Measurements from ENCODE around the gene INS.

The INS gene

GRCh38 chr11:2175659-2176058 lies 14.7 kb upstream of the INS start:
- Histone ChIP-seq H2AFZ (ENCODE audit: low read depth) (no peak overlapping the region), H3K4me1 (ENCODE audit: low read depth, poor library complexity, severe bottlenecking) (peaks cover 4% of the 10 kb centered on the region), H4K20me1 (ENCODE audit: insufficient read depth) (no peaks in the 10 kb centered on the region), H3K27me3 (ENCODE audit: insufficient read depth, low read depth) (peaks cover 82% of the 10 kb centered on the region), H3K4me3 (IDR thresholded peaks at IDR 0.05; ENCODE audit: insufficient read depth, low read depth, low read length) (no peak overlapping the region), H3K4me2 (no peak overlapping the region), H3K27ac (no peak overlapping the region), H3K79me2 (ENCODE audit: insufficient read depth, low read depth) (no peaks in the 10 kb centered on the region), H3K9ac (no peak overlapping the region), H3K36me3 (ENCODE audit: insufficient read depth) (no peaks in the 10 kb centered on the region)
- no peak for TF ChIP-seq CTCF (conservative IDR thresholded peaks at IDR 0.05; ENCODE audit: low read depth, low read length)

GRCh38 chr11:2174361-2174760 lies 13.4 kb upstream of the INS start:
- H3K4me2 ChIP-seq: no peak overlapping the region
- no peaks in the 10 kb centered on the region for H3K79me2 ChIP-seq (ENCODE audit: insufficient read depth, low read depth)
- H3K36me3 ChIP-seq (ENCODE audit: insufficient read depth): no peaks in the 10 kb centered on the region
- H3K27me3 ChIP-seq (ENCODE audit: insufficient read depth, low read depth): peaks cover 79% of the 10 kb centered on the region
- no peaks in the 10 kb centered on the region for H4K20me1 ChIP-seq (ENCODE audit: insufficient read depth)
- no peak overlapping the region for H2AFZ ChIP-seq (ENCODE audit: low read depth)
- H3K4me1 ChIP-seq (ENCODE audit: low read depth, poor library complexity, severe bottlenecking): peaks cover 4% of the 10 kb centered on the region
- no peak overlapping the region for H3K27ac ChIP-seq
- H3K4me3 ChIP-seq (IDR thresholded peaks at IDR 0.05; ENCODE audit: insufficient read depth, low read depth, low read length): no peak overlapping the region
- TF ChIP-seq CTCF (conservative IDR thresholded peaks at IDR 0.05; ENCODE audit: low read depth, low read length): no peak
- no peak overlapping the region for H3K9ac ChIP-seq

- no peak overlapping the region for H3K27ac ChIP-seq
- no peak overlapping the region for H3K4me3 ChIP-seq (IDR thresholded peaks at IDR 0.05; ENCODE audit: insufficient read depth, low read depth, low read length)
- H4K20me1 ChIP-seq (ENCODE audit: insufficient read depth): no peaks in the 10 kb centered on the region
- H3K4me2 ChIP-seq: no peak overlapping the region
- H3K36me3 ChIP-seq (ENCODE audit: insufficient read depth): no peaks in the 10 kb centered on the region
- peaks cover 73% of the 10 kb centered on the region for H3K27me3 ChIP-seq (ENCODE audit: insufficient read depth, low read depth)
- peaks cover 4% of the 10 kb centered on the region for H3K4me1 ChIP-seq (ENCODE audit: low read depth, poor library complexity, severe bottlenecking)
- H3K9ac ChIP-seq: no peak overlapping the region
- no peak for TF ChIP-seq CTCF (conservative IDR thresholded peaks at IDR 0.05; ENCODE audit: low read depth, low read length)
- no peak overlapping the region for H2AFZ ChIP-seq (ENCODE audit: low read depth)
- no peaks in the 10 kb centered on the region for H3K79me2 ChIP-seq (ENCODE audit: insufficient read depth, low read depth)
These were observed 12.8 kb upstream of the INS start for GRCh38 chr11:2173761-2174160.

GRCh38 chr11:2173150-2173693 lies 12.2 kb upstream of the INS start:
- no peak for TF ChIP-seq CTCF (conservative IDR thresholded peaks at IDR 0.05; ENCODE audit: low read depth, low read length)
- Histone ChIP-seq H3K27me3 (ENCODE audit: insufficient read depth, low read depth) (peaks cover 69% of the 10 kb centered on the region), H3K9ac (no peak overlapping the region), H3K4me3 (IDR thresholded peaks at IDR 0.05; ENCODE audit: insufficient read depth, low read depth, low read length) (no peak overlapping the region), H3K79me2 (ENCODE audit: insufficient read depth, low read depth) (no peaks in the 10 kb centered on the region), H2AFZ (ENCODE audit: low read depth) (no peak overlapping the region), H3K27ac (no peak overlapping the region), H3K36me3 (ENCODE audit: insufficient read depth) (no peaks in the 10 kb centered on the region), H3K4me2 (no peak overlapping the region), H4K20me1 (ENCODE audit: insufficient read depth) (no peaks in the 10 kb centered on the region), H3K4me1 (ENCODE audit: low read depth, poor library complexity, severe bottlenecking) (peaks cover 4% of the 10 kb centered on the region)

All from KMS-11 (cell line).